GM12875 (cell line): ENCODE measurements around the gene NR6A1.

Experiments used
- H3K4me3 ChIP-seq: one replicate; pipeline ENCODE4 v1.5.1; 2011; ENCODE audit warnings: low read depth, low read length, control low read depth
- CTCF ChIP-seq: IDR thresholded peaks from 2 replicates; pipeline ENCODE4 v1.5.1; 2011; ENCODE audit warnings: low read depth, mild to moderate bottlenecking, control low read depth, inconsistent platforms, low read length, moderate library complexity, borderline replicate concordance; ENCODE audit not compliant: insufficient read depth

The NR6A1 gene

DNA sequence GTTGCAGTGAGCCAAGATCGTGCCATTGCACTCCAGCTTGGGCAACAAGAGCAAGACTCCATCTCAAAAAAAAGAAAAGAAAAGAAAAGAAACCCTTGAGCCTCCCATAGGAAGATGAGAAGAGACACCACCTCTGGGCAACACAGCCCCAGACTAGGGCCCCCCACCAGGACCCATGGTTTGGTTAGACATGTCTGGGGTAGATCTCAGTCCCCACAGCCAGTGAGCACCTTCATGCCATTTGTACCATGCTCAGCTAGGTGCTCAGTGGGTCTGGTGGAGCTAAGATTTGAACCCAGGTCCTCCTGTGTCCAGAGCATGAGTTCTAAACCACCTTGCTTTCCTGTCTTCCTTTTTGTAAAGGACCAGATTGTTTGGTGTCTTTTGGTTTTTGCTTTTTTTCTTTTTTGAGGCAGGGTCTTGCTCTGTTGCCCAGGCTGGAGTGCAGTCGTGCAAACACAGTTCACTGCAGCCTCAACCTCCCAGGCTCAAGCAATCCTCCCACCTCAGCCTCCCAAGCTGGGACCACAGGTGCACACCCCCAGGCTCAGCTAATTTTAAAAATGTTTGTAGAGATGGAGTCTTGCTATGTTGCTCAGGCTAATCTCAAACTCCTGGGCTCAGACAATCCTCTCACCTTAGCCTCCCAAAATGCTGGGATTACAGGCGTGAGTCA lies 17.6 kb upstream of the NR6A1 start:
- no peak for TF ChIP-seq CTCF
- no peak overlapping the region for H3K4me3 ChIP-seq

DNA sequence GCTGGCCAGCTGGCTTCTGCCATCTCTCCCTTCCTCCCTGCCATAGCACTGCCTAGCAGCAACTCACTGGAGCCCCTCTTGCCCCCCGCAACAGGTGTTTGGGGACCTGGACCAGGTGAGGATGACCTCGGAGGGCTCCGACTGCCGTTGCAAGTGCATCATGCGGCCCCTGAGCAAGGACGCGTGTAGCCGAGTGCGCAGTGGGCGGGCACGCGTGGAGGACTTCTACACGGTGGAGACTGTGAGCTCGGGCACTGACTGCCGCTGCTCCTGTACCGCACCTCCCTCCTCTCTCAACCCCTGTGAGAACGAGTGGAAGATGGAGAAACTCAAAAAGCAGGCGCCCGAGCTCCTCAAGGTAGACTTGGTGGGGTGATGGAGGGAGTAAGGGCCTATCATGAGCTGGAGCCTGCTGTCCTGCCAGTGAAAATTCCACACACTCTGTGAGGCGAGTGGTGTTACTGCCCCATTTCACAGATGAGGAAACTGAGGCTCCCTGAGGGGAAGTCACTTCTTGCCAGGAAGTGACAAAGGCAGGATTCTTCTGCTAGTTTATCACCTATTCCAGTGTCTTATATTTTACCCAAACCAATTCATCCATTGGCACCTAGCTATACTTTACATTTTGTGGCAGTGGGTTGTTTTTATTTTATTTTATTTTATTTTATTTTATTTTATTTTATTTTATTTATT lies 15.9 kb upstream of the NR6A1 start:
- H3K4me3 ChIP-seq = no peak overlapping the region
- no peak for TF ChIP-seq CTCF

DNA sequence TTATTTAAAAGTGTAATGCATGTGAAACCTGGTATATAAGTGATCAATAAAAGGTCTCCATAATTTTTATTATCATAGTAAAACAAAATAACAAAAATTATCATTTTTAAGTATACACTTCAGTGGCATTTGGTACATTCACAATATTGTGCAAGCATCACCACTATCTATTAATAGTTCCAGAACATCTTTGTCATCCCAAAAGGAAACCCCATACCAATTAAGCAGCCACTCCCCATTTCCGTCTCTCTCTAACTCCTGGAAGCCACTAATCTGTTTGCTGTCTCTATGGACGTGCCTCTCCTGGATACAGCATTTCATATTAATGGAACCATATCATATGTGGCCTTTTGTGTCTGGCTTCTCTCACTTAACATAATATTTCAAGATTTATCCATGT lies 13.4 kb upstream of the NR6A1 start:
- no peak for TF ChIP-seq CTCF
- no peak overlapping the region for H3K4me3 ChIP-seq

- TF ChIP-seq CTCF = no peak
- no peak overlapping the region for H3K4me3 ChIP-seq
Observed at GRCh38 chr9:124783830-124784229, 12.7 kb upstream of the NR6A1 start.

GRCh38 chr9:124782661-124783574 lies 11.8 kb upstream of the NR6A1 start:
- no peak overlapping the region for H3K4me3 ChIP-seq
- no peak for TF ChIP-seq CTCF

GRCh38 chr9:124781967-124782660 lies 11.0 kb upstream of the NR6A1 start:
- no peak for TF ChIP-seq CTCF
- no peak overlapping the region for H3K4me3 ChIP-seq
